K562 (cell line): Measurements from ENCODE around the gene SLC4A2. TPM values are rescaled to one million over a fixed set of nuclear protein-coding genes. Genes with fewer than 3 reads are reported as not detected.

ENCODE experiments used
- ARID2 ChIP-seq: fragments of 450-650 bp; IDR thresholded peaks from 2 replicates; pipeline ENCODE4 v1.6.1; 2017; ENCODE audit warnings: antibody characterized with exemption, mild to moderate bottlenecking
- ATF4 ChIP-seq: fragments of 450-650 bp; formaldehyde crosslinking; IDR thresholded peaks from 2 replicates; pipeline ENCODE4 v1.4.0; 2022; ENCODE audit warnings: mild to moderate bottlenecking, moderate library complexity
- BCL6 ChIP-seq: fragments of 250-450 bp; sonication (Bioruptor Pico); IDR thresholded peaks from 2 replicates; pipeline ENCODE4 v1.4.0; 2020
- CEBPB ChIP-seq: fragments of 450-650 bp; IDR thresholded peaks from 2 replicates; pipeline ENCODE4 v1.6.1; 2016; ENCODE audit warnings: missing genetic modification characterization, missing compliant biosample characterization
- CHCHD3 ChIP-seq: fragments of 250-450 bp; sonication (Bioruptor Pico); IDR thresholded peaks from 2 replicates; pipeline ENCODE4 v2.1.2; 2022; ENCODE audit warnings: mild to moderate bottlenecking
- CLOCK ChIP-seq: fragments of 250-450 bp; sonication (Bioruptor Pico); IDR thresholded peaks from 2 replicates; pipeline ENCODE4 v1.4.0; 2020; ENCODE audit warnings: mild to moderate bottlenecking, moderate library complexity, borderline replicate concordance
- HDAC1 ChIP-seq, 2 experiments: fragments of 450-650 bp; IDR thresholded peaks; 2 replicates each; pipeline ENCODE4 v1.6.1; 2016 to 2017; ENCODE audit warnings: inconsistent platforms in 1 of 2, mild to moderate bottlenecking in 1 of 2, moderate library complexity in 1 of 2
- HLTF ChIP-seq: fragments of 450-650 bp; IDR thresholded peaks from 2 replicates; pipeline ENCODE4 v1.6.1; 2016
- KAT7 ChIP-seq: sonication (generic); formaldehyde crosslinking; IDR thresholded peaks from 2 replicates; pipeline ENCODE4 v1.8.0; 2022; ENCODE audit warnings: missing genetic modification reagents, mild to moderate bottlenecking, borderline replicate concordance
- L3MBTL2 ChIP-seq: fragments of 450-650 bp; IDR thresholded peaks from 2 replicates; pipeline ENCODE4 v1.6.1; 2016; ENCODE audit warnings: mild to moderate bottlenecking, moderate library complexity
- MEF2A ChIP-seq: IDR thresholded peaks from 2 replicates; pipeline ENCODE4 v1.6.1; 2011; ENCODE audit warnings: low read depth, mild to moderate bottlenecking, low read length, moderate library complexity; ENCODE audit not compliant: control insufficient read depth
- MYNN ChIP-seq, 2 experiments: sonication (generic); formaldehyde crosslinking in 1 of 2; IDR thresholded peaks; 2 replicates each; pipeline versions ENCODE4 v1.5.0 to v1.6.1; 2016 to 2020; ENCODE audit warnings: antibody characterized with exemption in 1 of 2, missing genetic modification reagents in 1 of 2
- NUFIP1 ChIP-seq: fragments of 450-650 bp; IDR thresholded peaks from 2 replicates; pipeline ENCODE4 v1.6.1; 2018; ENCODE audit not compliant: partially characterized antibody
- PCBP2 ChIP-seq: fragments of 200-400 bp; formaldehyde crosslinking; IDR thresholded peaks from 2 replicates; pipeline ENCODE4 v1.6.1; 2018; ENCODE audit warnings: low read length, low read depth, mild to moderate bottlenecking, moderate library complexity; ENCODE audit not compliant: poor library complexity, severe bottlenecking
- PHB ChIP-seq: fragments of 250-450 bp; sonication (Bioruptor Pico); IDR thresholded peaks from 2 replicates; pipeline ENCODE4 v1.5.0; 2021
- POLR3G ChIP-seq: IDR thresholded peaks from 2 replicates; pipeline ENCODE4 v1.6.1; 2011; ENCODE audit not compliant: insufficient read length, insufficient replicate concordance; ENCODE audit errors: extremely low read depth
- POU5F1 ChIP-seq: fragments of 150-350 bp; IDR thresholded peaks from 2 replicates; pipeline ENCODE4 v1.6.1; 2014; ENCODE audit warnings: borderline replicate concordance, low read length, low read depth, mild to moderate bottlenecking; ENCODE audit not compliant: partially characterized antibody
- RB1 ChIP-seq: fragments of 450-650 bp; IDR thresholded peaks from 2 replicates; pipeline ENCODE4 v1.6.1; 2017; ENCODE audit warnings: low read depth, mild to moderate bottlenecking
- RFX5 ChIP-seq: IDR thresholded peaks from 2 replicates; pipeline ENCODE4 v1.6.1; 2011; ENCODE audit warnings: low read depth, mild to moderate bottlenecking, improper control_type of control experiment, low read length
- SMAD3 ChIP-seq: fragments of 450-650 bp; formaldehyde crosslinking; conservative IDR thresholded peaks from 2 replicates; pipeline ENCODE4 v1.4.0; 2020; ENCODE audit warnings: mild to moderate bottlenecking
- TGIF2 ChIP-seq: sonication (generic); formaldehyde crosslinking; IDR thresholded peaks from 2 replicates; pipeline ENCODE4 v1.8.1; 2022; ENCODE audit warnings: mild to moderate bottlenecking, missing genetic modification reagents, moderate library complexity
- ZC3H8 ChIP-seq: fragments of 450-650 bp; IDR thresholded peaks from 2 replicates; pipeline ENCODE4 v1.6.1; 2017
- ZNF165 ChIP-seq: fragments of 250-450 bp; sonication (Bioruptor Pico); IDR thresholded peaks from 2 replicates; pipeline ENCODE4 v1.4.0; 2020; ENCODE audit warnings: borderline replicate concordance
- ZNF785 ChIP-seq: fragments of 250-450 bp; sonication (Bioruptor Pico); IDR thresholded peaks from 2 replicates; pipeline ENCODE4 v1.4.0; 2020; ENCODE audit warnings: mild to moderate bottlenecking
- polyA plus RNA-seq, 8 experiments: library from polyadenylated mRNA; depleted of rRNA in 4 of 8; stranded (reverse) in 5 of 8; unstranded in 3 of 8; fragments of >200 nt; fragmentation: Nextera tagmentation in 2 of 8; fragmentation: Illumina TruSeq in 1 of 8; extraction: Ambion mirVana in 2 of 8; extraction: Trizol in 1 of 8; gene quantifications; 2 replicates each; pipeline versions ENCODE4 v1.2.1 to v1.2.3, GENCODE V29; 2011 to 2014; ENCODE audit warnings: inconsistent platforms in 1 of 8, missing spikeins in 1 of 8
- total RNA-seq, 7 experiments: library from RNA; depleted of rRNA in 6 of 7; stranded (reverse); fragments of >200 nt in 6 of 7; fragmentation: Illumina TruSeq in 2 of 7; extraction: Trizol in 2 of 7; gene quantifications; 2 replicates each; pipeline versions ENCODE4 v1.2.1 to v1.2.3, GENCODE V29; 2011 to 2021; ENCODE audit warnings: low replicate concordance in 1 of 7
- TF ChIP-seq, protein P1 (sequence below): fragments of 450-650 bp; formaldehyde crosslinking; IDR thresholded peaks from 2 replicates; pipeline ENCODE4 v1.4.0; 2022; ENCODE audit warnings: missing genetic modification characterization

Gene SLC4A2
- total and polyA plus RNA-seq, 9 of the 15 experiments (the other 6 are each of a cell fraction or from before 2014, with no cell fraction given), result 11.4 to 375 (median 130) TPM

DNA sequence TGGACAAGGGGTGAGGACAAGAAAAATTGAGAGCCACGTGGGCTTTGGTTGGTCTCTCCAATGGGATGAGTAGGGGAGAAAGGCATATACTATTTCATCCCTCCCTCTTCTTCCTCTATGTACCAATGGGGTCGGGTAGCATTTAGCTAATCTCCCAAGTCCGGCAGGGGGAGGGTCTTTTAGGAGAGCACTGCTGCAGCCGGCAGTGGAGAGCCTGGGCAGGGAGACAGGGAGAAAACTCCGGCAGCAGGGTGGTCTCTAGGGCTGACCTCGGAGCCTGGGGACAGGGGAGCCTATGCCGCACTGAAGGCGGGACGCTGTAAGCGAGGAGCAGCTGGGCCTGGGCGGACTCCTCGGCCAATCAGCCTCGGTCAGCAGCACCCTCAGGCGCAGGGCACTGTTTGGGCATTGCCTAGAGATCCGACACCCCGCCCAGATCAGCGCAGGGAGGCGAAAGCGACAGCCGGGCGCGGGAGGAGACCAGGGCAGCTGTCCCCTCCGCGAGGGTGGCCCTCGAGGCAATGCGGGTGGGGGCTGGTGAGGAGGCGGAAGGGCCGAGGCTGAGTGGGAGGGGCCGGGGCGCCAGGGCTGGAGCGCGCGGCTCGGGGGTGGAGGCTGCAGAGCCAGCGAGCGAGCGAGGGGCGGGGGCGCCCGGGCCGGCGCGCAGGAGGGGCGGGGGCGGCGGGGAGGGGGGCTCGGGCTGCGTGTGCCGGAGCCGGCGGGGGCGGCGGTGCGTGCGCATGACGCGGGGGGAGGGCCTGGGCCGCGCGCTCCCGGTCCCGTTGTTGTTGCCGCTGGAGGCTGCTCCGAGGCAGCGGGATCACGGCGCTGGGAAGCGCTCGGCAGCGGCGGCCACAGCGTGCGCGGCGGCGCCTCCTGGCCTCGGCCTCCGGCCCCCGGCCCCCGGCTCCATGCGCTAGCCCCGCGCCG is 26.6 kb downstream of the SLC4A2 start, which contains the start of gene AGAP3 (continued):
- TF ChIP-seq ATF4 (CRISPR knock-in tag) (0 out of 2 replicates have a peak, but pooled peaks have one; percentile 13), POLR3G (no peak), NUFIP1 (no peak), RFX5 (no peak), PHB (CRISPR knock-in tag) (peak; percentile 90), PCBP2 (no peak), MYNN (IDR thresholded peaks at IDR 0.05) (peak; percentile 59; the same call in 1 of the 2 replicates), MYNN (CRISPR knock-in tag; IDR thresholded peaks at IDR 0.05) (no peak), CEBPB (tag) (no peak), ARID2 (no peak), KAT7 (CRISPR knock-in tag) (no peak), CLOCK (CRISPR knock-in tag) (no peak), SMAD3 (CRISPR knock-in tag) (no peak), POU5F1 (no peak), L3MBTL2 (peak; percentile 85), CHCHD3 (CRISPR knock-in tag) (peak; percentile 72; the same call in 1 of the 2 replicates), MEF2A (no peak), HDAC1 (IDR thresholded peaks at IDR 0.05) (peak in 1 of 2 experiments; percentile 87; a peak in 2 of 4 replicates), TGIF2 (CRISPR knock-in tag) (no peak), ZNF785 (no peak), ZC3H8 (no peak), BCL6 (CRISPR knock-in tag) (no peak), ZNF165 (peak; percentile 47; the same call in 1 of the 2 replicates), HLTF (no peak; the same call in 1 of the 2 replicates), RB1 (peak; percentile 76)
- TF ChIP-seq, protein P1, sequence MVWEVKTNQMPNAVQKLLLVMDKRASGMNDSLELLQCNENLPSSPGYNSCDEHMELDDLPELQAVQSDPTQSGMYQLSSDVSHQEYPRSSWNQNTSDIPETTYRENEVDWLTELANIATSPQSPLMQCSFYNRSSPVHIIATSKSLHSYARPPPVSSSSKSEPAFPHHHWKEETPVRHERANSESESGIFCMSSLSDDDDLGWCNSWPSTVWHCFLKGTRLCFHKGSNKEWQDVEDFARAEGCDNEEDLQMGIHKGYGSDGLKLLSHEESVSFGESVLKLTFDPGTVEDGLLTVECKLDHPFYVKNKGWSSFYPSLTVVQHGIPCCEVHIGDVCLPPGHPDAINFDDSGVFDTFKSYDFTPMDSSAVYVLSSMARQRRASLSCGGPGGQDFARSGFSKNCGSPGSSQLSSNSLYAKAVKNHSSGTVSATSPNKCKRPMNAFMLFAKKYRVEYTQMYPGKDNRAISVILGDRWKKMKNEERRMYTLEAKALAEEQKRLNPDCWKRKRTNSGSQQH (CRISPR knock-in tag), result 0 out of 2 replicates have a peak, but pooled peaks have one; percentile 3
